Measurements from ENCODE around the gene FOXP1. TPM values are rescaled to one million over a fixed set of nuclear protein-coding genes. Genes with fewer than 3 reads are reported as not detected.
A peak's percentile ranks its signal among the peaks of the same experiment; 100 is the strongest.

The FOXP1 gene
- total and polyA plus RNA-seq, 2 of the 13 experiments (the other 11 are each of a cell fraction or from before 2014, with no cell fraction given) = 40.4 to 59.0 TPM

DNA sequence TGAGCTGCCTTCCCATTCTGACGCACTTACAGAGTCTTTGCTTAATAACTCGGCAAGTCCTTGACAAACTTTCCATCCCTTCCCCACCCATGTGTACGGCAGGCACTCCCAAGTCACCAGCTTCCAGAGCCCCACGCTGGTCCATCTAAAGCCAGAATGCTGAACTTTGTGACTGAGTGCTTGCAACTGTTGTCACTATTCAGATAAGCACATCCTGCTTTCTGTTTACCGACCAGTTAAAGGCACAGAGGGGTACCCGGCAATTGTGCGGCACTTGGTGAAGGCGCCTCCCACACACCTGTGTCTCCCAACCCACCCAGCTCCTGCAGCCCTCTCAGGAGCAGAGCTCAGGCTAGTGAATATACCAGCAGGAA is 430.6 kb downstream of the FOXP1 start (continued):
- TF ChIP-seq ZNF484 (CRISPR knock-in tag; IDR thresholded peaks at IDR 0.05; ENCODE audit: borderline replicate concordance, low read depth) (no peak), ZNF83 (CRISPR knock-in tag; IDR thresholded peaks at IDR 0.05; ENCODE audit: borderline replicate concordance) (no peak), NCOA1 (CRISPR knock-in tag; IDR thresholded peaks at IDR 0.05) (no peak), PITX1 (CRISPR knock-in tag; IDR thresholded peaks at IDR 0.05) (peak; percentile 78), EZH2 (conservative IDR thresholded peaks at IDR 0.05; ENCODE audit: low read depth, low read length) (no peak), NR2F1 (CRISPR knock-in tag; IDR thresholded peaks at IDR 0.05) (no peak; a peak in 1 of 4 replicates), KDM2A (CRISPR knock-in tag; IDR thresholded peaks at IDR 0.05; ENCODE audit: borderline replicate concordance, low read depth) (no peak), EED (CRISPR knock-in tag; IDR thresholded peaks at IDR 0.05) (no peak), ZNF124 (CRISPR knock-in tag; IDR thresholded peaks at IDR 0.05) (0 out of 2 replicates have a peak, but pooled peaks have one; percentile 55), MIER3 (CRISPR knock-in tag; IDR thresholded peaks at IDR 0.05; ENCODE audit: borderline replicate concordance) (peak; percentile 85), GLI4 (CRISPR knock-in tag; IDR thresholded peaks at IDR 0.05; ENCODE audit: borderline replicate concordance) (no peak), LCORL (IDR thresholded peaks at IDR 0.05) (no peak), LCORL (CRISPR knock-in tag; IDR thresholded peaks at IDR 0.05) (peak; percentile 93), HHEX (CRISPR knock-in tag; IDR thresholded peaks at IDR 0.05) (peak; percentile 49; the same call in 1 of the 2 replicates), TP53 (CRISPR knock-in tag; conservative IDR thresholded peaks at IDR 0.05) (no peak), MEIS1 (CRISPR knock-in tag; IDR thresholded peaks at IDR 0.05; ENCODE audit: borderline replicate concordance) (peak; percentile 91; the same call in 1 of the 2 replicates), SIX1 (CRISPR knock-in tag; IDR thresholded peaks at IDR 0.05; ENCODE audit: borderline replicate concordance) (peak; percentile 34; the same call in 1 of the 2 replicates)
- TF ChIP-seq, protein P1, sequence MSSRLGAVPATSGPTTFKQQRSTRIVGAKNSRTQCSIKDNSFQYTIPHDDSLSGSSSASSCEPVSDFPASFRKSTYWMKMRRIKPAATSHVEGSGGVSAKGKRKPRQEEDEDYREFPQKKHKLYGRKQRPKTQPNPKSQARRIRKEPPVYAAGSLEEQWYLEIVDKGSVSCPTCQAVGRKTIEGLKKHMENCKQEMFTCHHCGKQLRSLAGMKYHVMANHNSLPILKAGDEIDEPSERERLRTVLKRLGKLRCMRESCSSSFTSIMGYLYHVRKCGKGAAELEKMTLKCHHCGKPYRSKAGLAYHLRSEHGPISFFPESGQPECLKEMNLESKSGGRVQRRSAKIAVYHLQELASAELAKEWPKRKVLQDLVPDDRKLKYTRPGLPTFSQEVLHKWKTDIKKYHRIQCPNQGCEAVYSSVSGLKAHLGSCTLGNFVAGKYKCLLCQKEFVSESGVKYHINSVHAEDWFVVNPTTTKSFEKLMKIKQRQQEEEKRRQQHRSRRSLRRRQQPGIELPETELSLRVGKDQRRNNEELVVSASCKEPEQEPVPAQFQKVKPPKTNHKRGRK (CRISPR knock-in tag; IDR thresholded peaks at IDR 0.05) = no peak
- TF ChIP-seq, protein P2, sequence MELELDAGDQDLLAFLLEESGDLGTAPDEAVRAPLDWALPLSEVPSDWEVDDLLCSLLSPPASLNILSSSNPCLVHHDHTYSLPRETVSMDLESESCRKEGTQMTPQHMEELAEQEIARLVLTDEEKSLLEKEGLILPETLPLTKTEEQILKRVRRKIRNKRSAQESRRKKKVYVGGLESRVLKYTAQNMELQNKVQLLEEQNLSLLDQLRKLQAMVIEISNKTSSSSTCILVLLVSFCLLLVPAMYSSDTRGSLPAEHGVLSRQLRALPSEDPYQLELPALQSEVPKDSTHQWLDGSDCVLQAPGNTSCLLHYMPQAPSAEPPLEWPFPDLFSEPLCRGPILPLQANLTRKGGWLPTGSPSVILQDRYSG (CRISPR knock-in tag; IDR thresholded peaks at IDR 0.05) = no peak
- TF ChIP-seq, protein P3, sequence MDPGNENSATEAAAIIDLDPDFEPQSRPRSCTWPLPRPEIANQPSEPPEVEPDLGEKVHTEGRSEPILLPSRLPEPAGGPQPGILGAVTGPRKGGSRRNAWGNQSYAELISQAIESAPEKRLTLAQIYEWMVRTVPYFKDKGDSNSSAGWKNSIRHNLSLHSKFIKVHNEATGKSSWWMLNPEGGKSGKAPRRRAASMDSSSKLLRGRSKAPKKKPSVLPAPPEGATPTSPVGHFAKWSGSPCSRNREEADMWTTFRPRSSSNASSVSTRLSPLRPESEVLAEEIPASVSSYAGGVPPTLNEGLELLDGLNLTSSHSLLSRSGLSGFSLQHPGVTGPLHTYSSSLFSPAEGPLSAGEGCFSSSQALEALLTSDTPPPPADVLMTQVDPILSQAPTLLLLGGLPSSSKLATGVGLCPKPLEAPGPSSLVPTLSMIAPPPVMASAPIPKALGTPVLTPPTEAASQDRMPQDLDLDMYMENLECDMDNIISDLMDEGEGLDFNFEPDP (CRISPR knock-in tag; conservative IDR thresholded peaks at IDR 0.05) = no peak
- TF ChIP-seq, protein P4, sequence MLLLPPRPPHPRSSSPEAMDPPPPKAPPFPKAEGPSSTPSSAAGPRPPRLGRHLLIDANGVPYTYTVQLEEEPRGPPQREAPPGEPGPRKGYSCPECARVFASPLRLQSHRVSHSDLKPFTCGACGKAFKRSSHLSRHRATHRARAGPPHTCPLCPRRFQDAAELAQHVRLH (CRISPR knock-in tag; IDR thresholded peaks at IDR 0.05; ENCODE audit: borderline replicate concordance, low read depth) = peak; percentile 54; the same call in 1 of the 2 replicates
- TF ChIP-seq, protein P5, sequence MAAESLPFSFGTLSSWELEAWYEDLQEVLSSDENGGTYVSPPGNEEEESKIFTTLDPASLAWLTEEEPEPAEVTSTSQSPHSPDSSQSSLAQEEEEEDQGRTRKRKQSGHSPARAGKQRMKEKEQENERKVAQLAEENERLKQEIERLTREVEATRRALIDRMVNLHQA (CRISPR knock-in tag; IDR thresholded peaks at IDR 0.05) = no peak
- TF ChIP-seq, protein P6, sequence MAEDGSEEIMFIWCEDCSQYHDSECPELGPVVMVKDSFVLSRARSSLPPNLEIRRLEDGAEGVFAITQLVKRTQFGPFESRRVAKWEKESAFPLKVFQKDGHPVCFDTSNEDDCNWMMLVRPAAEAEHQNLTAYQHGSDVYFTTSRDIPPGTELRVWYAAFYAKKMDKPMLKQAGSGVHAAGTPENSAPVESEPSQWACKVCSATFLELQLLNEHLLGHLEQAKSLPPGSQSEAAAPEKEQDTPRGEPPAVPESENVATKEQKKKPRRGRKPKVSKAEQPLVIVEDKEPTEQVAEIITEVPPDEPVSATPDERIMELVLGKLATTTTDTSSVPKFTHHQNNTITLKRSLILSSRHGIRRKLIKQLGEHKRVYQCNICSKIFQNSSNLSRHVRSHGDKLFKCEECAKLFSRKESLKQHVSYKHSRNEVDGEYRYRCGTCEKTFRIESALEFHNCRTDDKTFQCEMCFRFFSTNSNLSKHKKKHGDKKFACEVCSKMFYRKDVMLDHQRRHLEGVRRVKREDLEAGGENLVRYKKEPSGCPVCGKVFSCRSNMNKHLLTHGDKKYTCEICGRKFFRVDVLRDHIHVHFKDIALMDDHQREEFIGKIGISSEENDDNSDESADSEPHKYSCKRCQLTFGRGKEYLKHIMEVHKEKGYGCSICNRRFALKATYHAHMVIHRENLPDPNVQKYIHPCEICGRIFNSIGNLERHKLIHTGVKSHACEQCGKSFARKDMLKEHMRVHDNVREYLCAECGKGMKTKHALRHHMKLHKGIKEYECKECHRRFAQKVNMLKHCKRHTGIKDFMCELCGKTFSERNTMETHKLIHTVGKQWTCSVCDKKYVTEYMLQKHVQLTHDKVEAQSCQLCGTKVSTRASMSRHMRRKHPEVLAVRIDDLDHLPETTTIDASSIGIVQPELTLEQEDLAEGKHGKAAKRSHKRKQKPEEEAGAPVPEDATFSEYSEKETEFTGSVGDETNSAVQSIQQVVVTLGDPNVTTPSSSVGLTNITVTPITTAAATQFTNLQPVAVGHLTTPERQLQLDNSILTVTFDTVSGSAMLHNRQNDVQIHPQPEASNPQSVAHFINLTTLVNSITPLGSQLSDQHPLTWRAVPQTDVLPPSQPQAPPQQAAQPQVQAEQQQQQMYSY (CRISPR knock-in tag; IDR thresholded peaks at IDR 0.05) = peak; percentile 63
